GM18508 (cell line): ENCODE measurements around the gene RIPOR3.
A peak's percentile ranks its signal among the peaks of the same experiment; 100 is the strongest.
"Not testable (repeated sequence)": the region's sequence is repeated elsewhere in the genome, so short reads cannot be mapped to it uniquely, and the experiment has no call there.

Source experiments
- ATAC-seq: cut with Tn5 transposase; IDR thresholded peaks from one replicate; pipeline ENCODE4 v1.9.1; 2021; ENCODE audit warnings: moderate number of reproducible peaks; ENCODE audit not compliant: insufficient read depth, unreplicated experiment

The RIPOR3 gene

GRCh38 chr20:50580016-50580747 is 111.2 kb downstream of the RIPOR3 start:
- no peak for ATAC-seq

GRCh38 chr20:50579511-50579910 is 111.8 kb downstream of the RIPOR3 start:
- ATAC-seq, result no peak

- ATAC-seq, result no peak
These were observed 112.6 kb downstream of the RIPOR3 start for GRCh38 chr20:50578778-50579165.

GRCh38 chr20:50578061-50578777 is 113.1 kb downstream of the RIPOR3 start:
- no peak for ATAC-seq

- ATAC-seq, result no peak
These were observed 113.9 kb downstream of the RIPOR3 start for GRCh38 chr20:50577175-50578018.

GRCh38 chr20:50575865-50576720 is 115.2 kb downstream of the RIPOR3 start:
- ATAC-seq, result no peak

- no peak for ATAC-seq
These were observed 116.8 kb downstream of the RIPOR3 start for GRCh38 chr20:50574586-50574985.

GRCh38 chr20:50574108-50574507 is 117.2 kb downstream of the RIPOR3 start:
- no peak for ATAC-seq

GRCh38 chr20:50572938-50573777 is 118.2 kb downstream of the RIPOR3 start:
- no peak for ATAC-seq

- no peak for ATAC-seq
These were observed 119.9 kb downstream of the RIPOR3 start for GRCh38 chr20:50571466-50571865.

GRCh38 chr20:50569864-50570836 is 121.2 kb downstream of the RIPOR3 start:
- peak; percentile 60 for ATAC-seq

GRCh38 chr20:50569487-50569863 is 121.9 kb downstream of the RIPOR3 start:
- ATAC-seq, result not testable (repeated sequence)

- no peak for ATAC-seq
These were observed 122.8 kb downstream of the RIPOR3 start for GRCh38 chr20:50568549-50568942.

GRCh38 chr20:50567860-50568548 is 123.3 kb downstream of the RIPOR3 start:
- no peak for ATAC-seq

GRCh38 chr20:50565871-50566270 is 125.5 kb downstream of the RIPOR3 start:
- ATAC-seq, result no peak

GRCh38 chr20:50565383-50565782 is 126.0 kb downstream of the RIPOR3 start:
- no peak for ATAC-seq

- ATAC-seq, result no peak
These were observed 128.0 kb downstream of the RIPOR3 start for GRCh38 chr20:50563133-50563944.
